Kidney (tissue), 14 donors: ENCODE results near the gene KCNQ1. TPM values are rescaled to one million over a fixed set of nuclear protein-coding genes. Genes with fewer than 3 reads are reported as not detected.

Experiments used
- DNase-seq, 5 donors: peaks; one replicate each; pipeline ENCODE4 v3.0.0-alpha.2; 2013 to 2020
- FAIRE-seq: peaks from 2 replicates; lab custom pipeline; 2012; peaks lifted over from hg19 to GRCh38; lab: Jason Lieb, UNC
- H3K27ac ChIP-seq, 2 donors: one replicate each; pipeline ENCODE4 v1.7.0; 2013; ENCODE audit warnings: low read depth in 2 of 2, low read length in 2 of 2, inconsistent platforms in 1 of 2
- H3K27me3 ChIP-seq: one replicate; pipeline ENCODE4 v1.7.1; 2013; ENCODE audit warnings: low read length, inconsistent platforms; ENCODE audit not compliant: control insufficient read depth, insufficient read depth
- H3K36me3 ChIP-seq, 3 donors: one replicate each; pipeline versions ENCODE4 v1.7.0 to v1.7.1; 2013; ENCODE audit warnings: low read length in 3 of 3, control low read depth in 1 of 3, inconsistent platforms in 1 of 3; ENCODE audit not compliant: insufficient read depth in 3 of 3, control insufficient read depth in 2 of 3
- H3K4me1 ChIP-seq, 3 donors: one replicate each; pipeline versions ENCODE4 v1.7.0 to v1.7.1; 2013; ENCODE audit warnings: low read length in 3 of 3, inconsistent platforms in 1 of 3, low read depth in 1 of 3; ENCODE audit not compliant: control insufficient read depth in 2 of 3, insufficient read depth in 2 of 3
- H3K4me3 ChIP-seq, 3 donors: one replicate each; pipeline versions ENCODE4 v1.7.0 to v1.8.1; 2013; ENCODE audit warnings: low read length in 3 of 3, control low read depth in 1 of 3, inconsistent platforms in 1 of 3
- H3K9ac ChIP-seq, 3 donors: one replicate each; pipeline versions ENCODE4 v1.7.0 to v1.7.1; 2013; ENCODE audit warnings: low read length in 3 of 3, control low read depth in 1 of 3, inconsistent platforms in 1 of 3
- H3K9me3 ChIP-seq, 3 donors: one replicate each; pipeline versions ENCODE4 v1.7.0 to v1.7.1; 2013; ENCODE audit warnings: low read length in 3 of 3, control low read depth in 1 of 3, inconsistent platforms in 1 of 3; ENCODE audit not compliant: control insufficient read depth in 2 of 3, insufficient read depth in 1 of 3
- CTCF ChIP-seq: IDR thresholded peaks from 3 replicates; pipeline ENCODE4 v1.5.1; 2012; ENCODE audit warnings: mild to moderate bottlenecking, moderate library complexity, borderline replicate concordance; ENCODE audit not compliant: insufficient read depth; ENCODE audit errors: extremely low read depth
- intact Hi-C: fragments of 100-400 bp; cut with DNase I; formaldehyde crosslinking; loops from one replicate; pipeline ENCODE4 v1.11.1; 2022
- polyA plus RNA-seq: library from polyadenylated mRNA; stranded (reverse); fragments of 350-450 nt; fragmentation: Illumina TruSeq; extraction: RNeasy Lipid Tissue Mini Kit (QIAGEN cat#74804); gene quantifications from one replicate; pipeline ENCODE4 v1.2.3, GENCODE V29; 2014; ENCODE audit warnings: low read depth, low replicate concordance; ENCODE audit not compliant: insufficient read depth
- total RNA-seq: library from RNA; stranded (reverse); fragmentation: NEBNext Ultra II Directional; extraction: Animal tissue kit (Norgen Biotek cat#: 25700); gene quantifications from one replicate; pipeline ENCODE4 v1.2.1, GENCODE V29; 2021
- donor health status: control.
- donor health status: control.
- donor health status: control.
- donor health status: control.
- donor health status: control.
- donor health status: DM: yes; HTN: yes; CAD: no.
- donor health status: Normal renal cell carcinoma (clear cell type).

KCNQ1 gene
- total and polyA plus RNA-seq, 2 donors from 2014 or later: 45.5 to 49.4 TPM

GRCh38 chr11:2846470-2846869 is 401.7 kb downstream of the KCNQ1 start:
- FAIRE-seq (no peak), DNase-seq (no peak)
- H3K9ac ChIP-seq: no peak overlapping the region
- H3K4me3 ChIP-seq: no peak overlapping the region
- TF ChIP-seq CTCF: no peak
- no peak overlapping the region for H3K27ac ChIP-seq
- H3K9me3 ChIP-seq: no peaks in the 10 kb centered on the region
- intact Hi-C loops: no loop called here
- no peaks in the 10 kb centered on the region for H3K36me3 ChIP-seq
- no peaks in the 10 kb centered on the region for H3K4me1 ChIP-seq
- no peaks in the 10 kb centered on the region for H3K27me3 ChIP-seq

- FAIRE-seq (no peak), DNase-seq (peak in 4 of 5 donors; percentile 69 to 80 (median 72))
- intact Hi-C loops: no loop called here
Observed at GRCh38 chr11:2847561-2847960, 402.8 kb downstream of the KCNQ1 start.

GRCh38 chr11:2848497-2848896 is 403.7 kb downstream of the KCNQ1 start:
- Histone ChIP-seq H3K27me3 (no peaks in the 10 kb centered on the region), H3K27ac (no peak overlapping the region), H3K9ac (no peak overlapping the region), H3K36me3 (no peaks in the 10 kb centered on the region), H3K9me3 (no peaks in the 10 kb centered on the region), H3K4me1 (no peaks in the 10 kb centered on the region), H3K4me3 (no peak overlapping the region)
- FAIRE-seq (no peak), DNase-seq (no peak)
- intact Hi-C loops: no loop called here
- TF ChIP-seq CTCF: no peak

More at GRCh38 chr11:2847561-2847960, 402.8 kb downstream of the KCNQ1 start:
- Histone ChIP-seq H3K4me3 (no peak overlapping the region), H3K27me3 (no peaks in the 10 kb centered on the region), H3K9ac (no peak overlapping the region), H3K36me3 (no peaks in the 10 kb centered on the region), H3K9me3 (no peaks in the 10 kb centered on the region), H3K4me1 (no peaks in the 10 kb centered on the region), H3K27ac (no peak overlapping the region)
- no peak for TF ChIP-seq CTCF

GRCh38 chr11:2849994-2850770 is 405.4 kb downstream of the KCNQ1 start:
- Histone ChIP-seq H3K4me1 (no peaks in the 10 kb centered on the region), H3K9ac (no peak overlapping the region), H3K36me3 (no peaks in the 10 kb centered on the region), H3K4me3 (no peak overlapping the region), H3K9me3 (peaks cover 0 to 2% (median 0%) of the 10 kb centered on the region in 3 donors), H3K27ac (no peak overlapping the region), H3K27me3 (no peaks in the 10 kb centered on the region)
- DNase-seq (peak in 1 of 5 donors; percentile 34), FAIRE-seq (no peak)
- intact Hi-C loops: no loop called here
- TF ChIP-seq CTCF: no peak
